NB4 (cell line): ENCODE results near the gene HPCAL1.

ENCODE experiments used
- DNase-seq: peaks from one replicate; pipeline ENCODE4 v3.0.0; 2010; ENCODE audit warnings: low read depth
- H3K4me3 ChIP-seq: one replicate; pipeline ENCODE4 v1.5.1; 2011; ENCODE audit warnings: mild to moderate bottlenecking, low read depth, low read length, moderate library complexity
- CTCF ChIP-seq: IDR thresholded peaks from one replicate; pipeline ENCODE4 v1.5.1; 2012; ENCODE audit warnings: low read depth, low read length
- MAX ChIP-seq: IDR thresholded peaks from 2 replicates; pipeline ENCODE4 v1.6.1; 2011; ENCODE audit warnings: low read depth, low read length
- MYC ChIP-seq: IDR thresholded peaks from 2 replicates; pipeline ENCODE4 v1.6.1; 2011; ENCODE audit warnings: low read depth, low read length
- POLR2A ChIP-seq: IDR thresholded peaks from 2 replicates; pipeline ENCODE4 v1.6.1; 2011; ENCODE audit warnings: mild to moderate bottlenecking; ENCODE audit not compliant: insufficient read length; ENCODE audit errors: extremely low read depth

Gene HPCAL1

DNA sequence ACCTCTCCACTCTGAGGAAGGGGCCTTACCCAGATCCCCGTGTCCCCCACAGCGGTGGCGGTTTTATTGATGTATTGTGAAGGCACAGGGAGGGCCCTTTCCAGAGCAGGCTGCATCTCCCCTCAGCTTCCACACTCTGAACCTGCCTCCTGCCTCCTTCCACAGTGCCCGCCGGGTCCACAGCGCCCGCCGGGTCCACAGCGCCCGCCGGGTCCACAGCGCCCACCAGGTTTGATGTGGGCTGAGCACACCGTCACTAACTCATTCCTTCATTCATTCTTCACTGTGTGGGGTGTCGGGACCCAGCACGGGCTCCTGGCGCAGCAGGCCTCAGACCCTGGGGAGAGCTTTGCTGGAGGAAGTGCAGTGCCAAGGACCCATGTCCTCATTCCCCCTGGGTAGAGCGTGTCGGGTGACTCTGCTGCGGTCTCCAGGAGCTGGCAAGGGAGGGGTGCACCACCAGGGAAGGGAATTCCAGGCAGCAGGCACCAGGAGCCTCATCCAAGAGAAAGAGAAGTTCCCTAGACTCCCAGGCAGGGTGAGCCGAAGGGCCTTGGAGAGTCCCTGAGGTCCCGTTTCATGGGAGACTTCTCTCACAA, 57.1 kb downstream of the HPCAL1 start:
- no peak overlapping the region for H3K4me3 ChIP-seq
- TF ChIP-seq MYC (no peak), POLR2A (no peak), CTCF (no peak), MAX (no peak)
- no peak for DNase-seq

GRCh38 chr2:10360460-10360849, 57.8 kb downstream of the HPCAL1 start:
- no peak for DNase-seq
- TF ChIP-seq MAX (no peak), POLR2A (no peak), CTCF (no peak), MYC (no peak)
- no peak overlapping the region for H3K4me3 ChIP-seq

DNA sequence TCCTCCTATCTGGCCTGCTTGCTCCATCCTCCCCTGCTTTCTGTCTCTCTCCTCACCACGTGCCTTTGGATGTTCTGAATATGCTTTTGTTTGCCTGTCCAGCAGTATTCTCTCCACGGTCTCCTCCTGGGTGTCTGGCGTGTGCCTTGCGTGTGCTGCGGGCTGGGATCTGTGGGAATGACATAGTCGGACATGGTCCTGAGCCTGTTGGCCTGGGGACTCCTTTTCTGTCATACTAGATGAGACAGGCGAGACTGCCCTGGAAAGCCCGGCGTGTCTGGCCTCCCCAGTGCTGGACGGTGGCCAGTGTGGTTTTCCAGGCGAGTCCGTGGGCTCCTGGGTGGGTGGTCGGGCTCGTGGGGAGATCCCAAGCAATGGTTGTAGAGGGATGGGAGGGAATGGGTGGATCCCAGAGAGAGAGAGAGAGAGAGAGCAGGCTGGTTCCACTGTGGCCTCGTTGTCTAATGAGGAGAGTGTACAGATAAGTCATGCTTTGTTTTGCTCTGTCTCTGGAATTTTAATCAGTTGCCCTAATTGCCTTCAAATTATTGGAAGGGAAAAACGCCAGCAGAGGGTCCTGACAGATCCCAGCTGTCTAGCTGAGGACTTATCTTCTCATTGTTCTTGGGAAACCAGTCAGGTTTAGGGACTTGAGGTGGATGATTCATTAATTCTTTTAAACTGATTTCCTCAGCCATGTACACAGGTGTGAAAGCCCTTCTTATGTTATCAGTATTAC, 58.3 kb downstream of the HPCAL1 start:
- TF ChIP-seq MAX (no peak), CTCF (no peak), MYC (no peak), POLR2A (no peak)
- H3K4me3 ChIP-seq, result no peak overlapping the region
- DNase-seq, result no peak

- DNase-seq, result no peak
- H3K4me3 ChIP-seq, result no peak overlapping the region
Measured at GRCh38 chr2:10362096-10362897, 59.6 kb downstream of the HPCAL1 start.

More at GRCh38 chr2:10362096-10362897, 59.6 kb downstream of the HPCAL1 start:
- no peak for TF ChIP-seq MYC
- TF ChIP-seq MAX, result no peak
- no peak for TF ChIP-seq POLR2A
- TF ChIP-seq CTCF, result no peak
